Dedifferentiated amniotic fluid mesenchymal stem cell (primary cell): ENCODE measurements around the gene TMEM106B.
"Not testable (repeated sequence)": the region's sequence is repeated elsewhere in the genome, so short reads cannot be mapped to it uniquely, and the experiment has no call there.

Source experiments
- DNase-seq: peaks from one replicate; pipeline ENCODE4 v3.0.0-alpha.2; 2016; ENCODE audit errors: extremely low spot score

TMEM106B gene

GRCh38 chr7:12211054-12211710, at the start of gene TMEM106B:
TMEM106B (plus strand) TSS chr7:12211294; CDS start chr7:12214811, 3,517 bp downstream.
- DNase-seq, result peak; percentile 91

GRCh38 chr7:12162415-12163113, 48.5 kb upstream of the TMEM106B start:
- DNase-seq, result no peak

GRCh38 chr7:12168065-12168464, 43.0 kb upstream of the TMEM106B start:
- not testable (repeated sequence) for DNase-seq

GRCh38 chr7:12169981-12170820, 40.9 kb upstream of the TMEM106B start:
- DNase-seq, result not testable (repeated sequence)

- no peak for DNase-seq
These were observed 37.4 kb upstream of the TMEM106B start for GRCh38 chr7:12173671-12174070.

GRCh38 chr7:12174931-12175330, 36.2 kb upstream of the TMEM106B start:
- no peak for DNase-seq

- DNase-seq, result no peak
These were observed 32.8 kb upstream of the TMEM106B start for GRCh38 chr7:12178317-12178716.

GRCh38 chr7:12194426-12194825, 16.7 kb upstream of the TMEM106B start:
- DNase-seq, result no peak

GRCh38 chr7:12196386-12196785, 14.7 kb upstream of the TMEM106B start:
- DNase-seq, result no peak

GRCh38 chr7:12199363-12199762, 11.7 kb upstream of the TMEM106B start:
- no peak for DNase-seq

GRCh38 chr7:12207046-12207445, 4.0 kb upstream of the TMEM106B start:
- no peak for DNase-seq

- DNase-seq, result no peak
These were observed 1.9 kb upstream of the TMEM106B start for GRCh38 chr7:12209221-12209620.

- DNase-seq, result peak; percentile 23
These were observed 678 bp upstream of the TMEM106B start for GRCh38 chr7:12210179-12211053.

- DNase-seq, result no peak
These were observed 804 bp downstream of the TMEM106B start for GRCh38 chr7:12211711-12212485.

GRCh38 chr7:12217311-12217710, 6.2 kb downstream of the TMEM106B start:
- no peak for DNase-seq

- no peak for DNase-seq
These were observed 9.4 kb downstream of the TMEM106B start for GRCh38 chr7:12220389-12221046.

GRCh38 chr7:12221414-12221813, 10.3 kb downstream of the TMEM106B start:
- DNase-seq, result no peak

GRCh38 chr7:12222889-12223579, 11.9 kb downstream of the TMEM106B start:
- DNase-seq, result no peak

- not testable (repeated sequence) for DNase-seq
These were observed 13.9 kb downstream of the TMEM106B start for GRCh38 chr7:12225017-12225416.

GRCh38 chr7:12226756-12227155, 15.7 kb downstream of the TMEM106B start:
- DNase-seq, result no peak
